ENCODE measurements around the gene MYNN. TPM values are rescaled to one million over a fixed set of nuclear protein-coding genes. Genes with fewer than 3 reads are reported as not detected.

MYNN gene
- total RNA-seq, 2 experiments from 2014 or later: 18.7 to 20.6 TPM

DNA sequence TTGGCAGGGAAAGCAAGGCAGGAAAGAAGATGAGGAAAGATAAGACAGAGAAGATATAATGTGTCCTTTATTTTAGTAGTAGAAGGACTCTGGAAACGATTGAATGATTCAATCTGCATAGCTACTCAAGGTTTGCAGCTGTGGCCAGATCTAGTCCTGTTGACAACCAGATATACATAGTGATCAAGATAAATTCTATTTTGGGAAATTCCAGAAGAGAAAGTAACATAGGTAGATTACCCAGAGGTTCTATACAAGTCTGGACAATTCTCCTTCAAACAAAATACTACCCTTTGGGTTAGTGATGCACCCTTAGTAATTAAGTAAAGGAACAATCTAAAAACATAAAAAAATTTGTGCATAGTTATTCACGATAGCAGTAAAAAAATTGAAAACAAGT, 17.7 kb upstream of the MYNN start:
- POLR2A ChIA-PET: no interaction called here
- CTCF ChIA-PET: no interaction called here
- Mint-ChIP-seq H3K27me3 (peaks cover 6% of the 10 kb centered on the region), H3K36me3 (ENCODE audit: low read depth) (no peaks in the 10 kb centered on the region), H3K4me3 (no peak overlapping the region), H3K9me3 (no peaks in the 10 kb centered on the region), H3K4me1 (ENCODE audit: low read depth) (peaks cover 16% of the 10 kb centered on the region), H3K27ac (no peak overlapping the region)
- no peak overlapping the region for H3K27ac ChIP-seq (ENCODE audit: low read depth in 1 of 2, low read length in 2 of 2)
- no peak for ATAC-seq (ENCODE audit: poor library complexity)
- no peaks in the 10 kb centered on the region for H3K36me3 ChIP-seq (ENCODE audit: insufficient read depth, low read length)
- intact Hi-C loops (cut with DNase I, micrococcal nuclease): no loop called here
- peaks cover 4% of the 10 kb centered on the region for H3K4me1 ChIP-seq (ENCODE audit: insufficient read depth, low read length)
- H3K9me3 ChIP-seq (ENCODE audit: control insufficient read depth in 1 of 2, insufficient read depth in 1 of 2, low read length in 2 of 2): no peaks in the 10 kb centered on the region
- TF ChIP-seq, protein P1, sequence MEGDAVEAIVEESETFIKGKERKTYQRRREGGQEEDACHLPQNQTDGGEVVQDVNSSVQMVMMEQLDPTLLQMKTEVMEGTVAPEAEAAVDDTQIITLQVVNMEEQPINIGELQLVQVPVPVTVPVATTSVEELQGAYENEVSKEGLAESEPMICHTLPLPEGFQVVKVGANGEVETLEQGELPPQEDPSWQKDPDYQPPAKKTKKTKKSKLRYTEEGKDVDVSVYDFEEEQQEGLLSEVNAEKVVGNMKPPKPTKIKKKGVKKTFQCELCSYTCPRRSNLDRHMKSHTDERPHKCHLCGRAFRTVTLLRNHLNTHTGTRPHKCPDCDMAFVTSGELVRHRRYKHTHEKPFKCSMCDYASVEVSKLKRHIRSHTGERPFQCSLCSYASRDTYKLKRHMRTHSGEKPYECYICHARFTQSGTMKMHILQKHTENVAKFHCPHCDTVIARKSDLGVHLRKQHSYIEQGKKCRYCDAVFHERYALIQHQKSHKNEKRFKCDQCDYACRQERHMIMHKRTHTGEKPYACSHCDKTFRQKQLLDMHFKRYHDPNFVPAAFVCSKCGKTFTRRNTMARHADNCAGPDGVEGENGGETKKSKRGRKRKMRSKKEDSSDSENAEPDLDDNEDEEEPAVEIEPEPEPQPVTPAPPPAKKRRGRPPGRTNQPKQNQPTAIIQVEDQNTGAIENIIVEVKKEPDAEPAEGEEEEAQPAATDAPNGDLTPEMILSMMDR (IDR thresholded peaks at IDR 0.05): no peak
- H3K4me3 ChIP-seq (ENCODE audit: low read length): no peak overlapping the region
- no peak for DNase-seq
- H3K27me3 ChIP-seq (ENCODE audit: control insufficient read depth in 1 of 2, insufficient read depth in 2 of 2, low read length in 2 of 2): peaks cover 0 to 3% of the 10 kb centered on the region in 2 experiments

DNA sequence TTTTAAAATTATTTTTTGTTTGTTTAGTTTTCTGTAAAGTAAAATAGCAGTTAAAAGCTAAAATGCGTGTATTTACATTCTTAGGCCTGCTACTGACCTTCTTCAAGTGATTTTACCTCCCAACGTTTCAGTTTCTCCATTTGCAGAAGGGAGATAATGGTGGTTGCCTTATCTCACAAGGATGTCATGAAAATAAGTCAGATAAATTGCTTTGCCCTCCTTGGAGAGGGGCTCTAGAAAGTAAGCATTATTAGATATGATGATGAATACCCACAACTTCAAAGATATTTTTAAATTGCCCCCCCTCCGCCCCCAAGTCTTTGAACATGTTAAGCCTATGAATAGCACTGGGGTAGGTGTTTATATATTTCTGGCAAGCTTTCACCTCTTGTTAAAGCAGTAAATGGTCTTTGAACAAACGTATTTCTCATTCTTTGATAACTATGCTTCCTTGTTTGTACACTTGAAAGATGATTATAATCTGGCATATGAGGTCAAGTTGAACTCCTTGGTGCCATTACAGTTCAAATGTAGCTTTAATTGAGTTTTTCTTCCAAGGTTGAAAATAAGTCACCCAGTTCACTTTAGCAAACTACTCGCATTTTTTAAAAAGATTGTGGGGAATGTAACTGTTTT, 14.7 kb upstream of the MYNN start:
- Histone ChIP-seq H3K27ac (ENCODE audit: low read depth in 1 of 2, low read length in 2 of 2) (no peak overlapping the region), H3K36me3 (ENCODE audit: insufficient read depth, low read length) (no peaks in the 10 kb centered on the region), H3K4me3 (ENCODE audit: low read length) (no peak overlapping the region), H3K4me1 (ENCODE audit: insufficient read depth, low read length) (peaks cover 10% of the 10 kb centered on the region), H3K9me3 (ENCODE audit: control insufficient read depth in 1 of 2, insufficient read depth in 1 of 2, low read length in 2 of 2) (no peaks in the 10 kb centered on the region), H3K27me3 (ENCODE audit: control insufficient read depth in 1 of 2, insufficient read depth in 2 of 2, low read length in 2 of 2) (no peaks in the 10 kb centered on the region)
- no peak overlapping the region for H3K4me3 Mint-ChIP-seq
- H3K27ac Mint-ChIP-seq: no peak overlapping the region
- H3K9me3 Mint-ChIP-seq: peaks cover 2% of the 10 kb centered on the region
- intact Hi-C loops (cut with DNase I, micrococcal nuclease): loop anchor here in 1 of 2 experiments (2.0 kb wide), 1 partner anchor 14 kb away; the partner anchor contains the start of gene MYNN
- no peaks in the 10 kb centered on the region for H3K27me3 Mint-ChIP-seq
- H3K36me3 Mint-ChIP-seq (ENCODE audit: low read depth): peaks cover 3% of the 10 kb centered on the region
- ATAC-seq (ENCODE audit: poor library complexity): no peak
- POLR2A ChIA-PET: interaction anchor here (0.8 to 1.3 kb wide), 3 partner anchors 14 to 599 kb away, joined by 3 to 6 read pairs (median 3); partner anchors contain the start of gene SKIL
- peaks cover 28% of the 10 kb centered on the region for H3K4me1 Mint-ChIP-seq (ENCODE audit: low read depth)
- CTCF ChIA-PET: no interaction called here
- no peak for DNase-seq
- TF ChIP-seq, protein P1 (IDR thresholded peaks at IDR 0.05): no peak

DNA sequence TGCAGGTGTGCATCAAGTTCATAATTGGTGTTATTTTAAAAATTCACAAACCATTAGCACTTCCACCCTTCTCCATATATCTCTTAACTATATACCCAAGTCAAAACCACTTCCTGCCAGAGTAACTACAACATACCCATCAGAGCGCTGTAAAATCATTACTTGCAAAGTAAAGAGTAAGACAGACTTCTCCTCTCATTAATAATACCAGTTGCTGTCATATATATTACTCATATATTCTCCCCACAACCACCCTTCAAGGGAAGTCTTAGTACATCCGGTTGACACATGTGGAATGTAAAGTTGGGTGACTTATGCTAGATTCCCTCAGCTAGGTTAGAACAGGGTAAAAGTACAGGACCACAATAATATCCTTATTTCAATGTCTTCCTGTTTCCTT, 13.9 kb upstream of the MYNN start:
- TF ChIP-seq, protein P1 (IDR thresholded peaks at IDR 0.05): peak; percentile 11
- Histone ChIP-seq H3K27ac (ENCODE audit: low read depth in 1 of 2, low read length in 2 of 2) (no peak overlapping the region), H3K4me1 (ENCODE audit: insufficient read depth, low read length) (peaks cover 17% of the 10 kb centered on the region), H3K4me3 (ENCODE audit: low read length) (no peak overlapping the region), H3K9me3 (ENCODE audit: control insufficient read depth in 1 of 2, insufficient read depth in 1 of 2, low read length in 2 of 2) (no peaks in the 10 kb centered on the region), H3K36me3 (ENCODE audit: insufficient read depth, low read length) (no peaks in the 10 kb centered on the region), H3K27me3 (ENCODE audit: control insufficient read depth in 1 of 2, insufficient read depth in 2 of 2, low read length in 2 of 2) (no peaks in the 10 kb centered on the region)
- intact Hi-C loops (cut with DNase I, micrococcal nuclease): loop anchor here in 1 of 2 experiments (2.0 kb wide), 1 partner anchor 14 kb away; the partner anchor contains the start of gene MYNN
- Mint-ChIP-seq H3K4me1 (ENCODE audit: low read depth) (peaks cover 36% of the 10 kb centered on the region), H3K36me3 (ENCODE audit: low read depth) (peaks cover 5% of the 10 kb centered on the region), H3K27me3 (no peaks in the 10 kb centered on the region), H3K9me3 (peaks cover 2% of the 10 kb centered on the region), H3K27ac (peak overlapping the region; percentile 1), H3K4me3 (peak overlapping the region; percentile 0)
- ChIA-PET POLR2A (interaction anchor here (0.6 to 1.3 kb wide), 3 partner anchors 13 to 598 kb away, joined by 3 to 6 read pairs (median 3); partner anchors contain the start of genes GPR160 and SKIL), CTCF (interaction anchor here (1.4 kb wide), 1 partner anchor 14 kb away, joined by 5 read pairs; the partner anchor contains the start of gene MYNN)
- ATAC-seq (ENCODE audit: poor library complexity) (peak; percentile 53), DNase-seq (peak in 4 of 14 experiments; percentile 5 to 66 (median 33))
